HL-60 (cell line): ENCODE results near the gene ADAMTS12.

Experiments used
- DNase-seq, 2 experiments: peaks; one replicate each; pipeline ENCODE4 v3.0.0-alpha.2; 2010 to 2020; ENCODE audit warnings: low read depth in 1 of 2, low spot score in 1 of 2
- H3K27ac ChIP-seq: fragments of 250-450 bp; sonication (Bioruptor Pico); replicated peaks from 2 replicates; pipeline ENCODE4 v1.5.1; 2020; ENCODE audit warnings: mild to moderate bottlenecking, moderate library complexity
- H3K27me3 ChIP-seq: fragments of 250-450 bp; sonication (Bioruptor Pico); 2 replicates; pipeline ENCODE4 v1.5.1; 2021; ENCODE audit warnings: mild to moderate bottlenecking, moderate library complexity; ENCODE audit not compliant: insufficient read depth, poor library complexity, severe bottlenecking
- H3K4me3 ChIP-seq: replicated peaks from 2 replicates; pipeline ENCODE4 v1.5.1; 2011; ENCODE audit warnings: mild to moderate bottlenecking, control low read depth, low read length; ENCODE audit not compliant: insufficient read depth
- CTCF ChIP-seq: IDR thresholded peaks from one replicate; pipeline ENCODE4 v1.5.1; 2011; ENCODE audit warnings: low read length, control low read depth, inconsistent platforms; ENCODE audit not compliant: insufficient read depth
- GABPA ChIP-seq: IDR thresholded peaks from 2 replicates; pipeline ENCODE4 v1.6.1; 2012; ENCODE audit warnings: low read depth
- POLR2AphosphoS5 ChIP-seq: IDR thresholded peaks from 2 replicates; pipeline ENCODE4 v1.6.1; 2012; ENCODE audit warnings: low read depth
- REST ChIP-seq: IDR thresholded peaks from 2 replicates; pipeline ENCODE4 v1.6.1; 2012; ENCODE audit warnings: low read depth; ENCODE audit not compliant: insufficient replicate concordance
- SPI1 ChIP-seq: IDR thresholded peaks from 2 replicates; pipeline ENCODE4 v1.6.1; 2012; ENCODE audit warnings: low read depth, mild to moderate bottlenecking, borderline replicate concordance

ADAMTS12 gene

GRCh38 chr5:33832404-33833236 lies 59.2 kb downstream of the ADAMTS12 start:
- no peak for DNase-seq
- TF ChIP-seq CTCF, result no peak
- H3K27me3 ChIP-seq, result no peaks in the 10 kb centered on the region
- no peak overlapping the region for H3K27ac ChIP-seq
- no peak overlapping the region for H3K4me3 ChIP-seq

- Histone ChIP-seq H3K27me3 (no peaks in the 10 kb centered on the region), H3K4me3 (no peak overlapping the region)
Observed at GRCh38 chr5:33831041-33831440, 60.7 kb downstream of the ADAMTS12 start.

GRCh38 chr5:33829430-33829829 lies 62.4 kb downstream of the ADAMTS12 start:
- DNase-seq, result no peak
- no peaks in the 10 kb centered on the region for H3K27me3 ChIP-seq
- TF ChIP-seq CTCF, result no peak
- TF ChIP-seq GABPA, result no peak
- no peak for TF ChIP-seq REST
- TF ChIP-seq SPI1, result no peak
- no peak for TF ChIP-seq POLR2AphosphoS5
- H3K27ac ChIP-seq, result no peak overlapping the region
- H3K4me3 ChIP-seq, result no peak overlapping the region

More at GRCh38 chr5:33831041-33831440, 60.7 kb downstream of the ADAMTS12 start:
- no peak overlapping the region for H3K27ac ChIP-seq
- DNase-seq, result no peak
- TF ChIP-seq REST (no peak), CTCF (no peak), SPI1 (no peak)
